H1 (cell line): ENCODE results near the gene KCMF1. TPM values are rescaled to one million over a fixed set of nuclear protein-coding genes. Genes with fewer than 3 reads are reported as not detected.
A peak's percentile ranks its signal among the peaks of the same experiment; 100 is the strongest.

Experiments
- BCL11A ChIP-seq, 2 experiments: IDR thresholded peaks; one replicate each; pipeline ENCODE4 v1.6.1; 2011; ENCODE audit warnings: low read depth in 2 of 2, low read length in 2 of 2, mild to moderate bottlenecking in 2 of 2
- NANOG ChIP-seq: IDR thresholded peaks from 2 replicates; pipeline ENCODE4 v1.6.1; 2011; ENCODE audit warnings: low read length, low read depth, mild to moderate bottlenecking, inconsistent platforms; ENCODE audit not compliant: insufficient read depth, poor library complexity, severe bottlenecking
- RFX5 ChIP-seq: IDR thresholded peaks from 2 replicates; pipeline ENCODE4 v1.6.1; 2011; ENCODE audit warnings: low read depth, low read length, improper control_type of control experiment, borderline replicate concordance
- SIX5 ChIP-seq: IDR thresholded peaks from 2 replicates; pipeline ENCODE4 v1.6.1; 2011; ENCODE audit warnings: mild to moderate bottlenecking, low read depth, low read length
- polyA plus RNA-seq, 7 experiments: library from polyadenylated mRNA; depleted of rRNA in 3 of 7; stranded (reverse) in 5 of 7; unstranded in 2 of 7; fragments of >200 nt in 5 of 7; fragments of 200-250 nt in 2 of 7; gene quantifications; 1 replicate in 5 of 7; 2 replicates in 1 of 7; 4 replicates in 1 of 7; pipeline versions ENCODE4 v1.2.1 to v1.2.3, GENCODE V29; 2011 to 2013; ENCODE audit warnings: missing spikeins in 2 of 7, mixed read lengths in 2 of 7
- total RNA-seq: library from RNA; stranded (reverse); fragmentation: NEBNext Ultra II Directional; extraction: Animal tissue kit (Norgen Biotek cat#: 25700); gene quantifications from 2 replicates; pipeline ENCODE4 v1.2.1, GENCODE V29; 2021

The KCMF1 gene
- total and polyA plus RNA-seq, 2 of the 8 experiments (the other 6 are each of a cell fraction or from before 2014, with no cell fraction given) = 86.9 to 149 TPM

DNA sequence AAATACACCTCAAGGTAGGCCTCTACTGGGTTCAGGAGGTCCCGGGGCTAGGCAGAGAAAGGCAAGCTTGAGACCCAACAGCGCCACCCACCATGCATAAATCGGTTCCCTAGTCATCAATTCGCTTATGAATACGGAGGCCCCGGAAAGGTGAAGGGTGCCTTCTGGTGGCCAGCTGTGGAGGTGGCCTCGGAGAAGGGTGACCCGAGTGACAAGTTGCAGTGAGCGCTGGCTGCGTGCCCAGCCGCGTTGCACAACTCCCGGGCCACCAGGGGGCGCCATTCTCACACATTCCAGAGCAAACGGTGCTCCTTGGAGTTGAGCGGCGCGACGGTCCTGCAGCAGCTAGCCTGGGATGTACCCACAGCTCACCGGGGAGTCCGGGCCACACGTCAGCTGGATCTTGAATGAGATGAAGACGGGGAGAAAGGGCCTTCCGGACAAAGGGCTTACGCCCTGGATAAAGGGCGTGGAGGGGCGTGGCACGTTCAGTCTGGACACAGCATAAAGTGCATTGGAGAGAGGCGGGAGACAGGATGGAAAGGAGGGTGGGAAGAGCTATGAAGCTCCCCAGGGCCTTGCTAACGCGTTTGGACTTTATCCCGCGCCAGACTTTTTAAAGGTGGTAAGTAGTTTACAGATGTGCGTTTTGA, 45.1 kb upstream of the KCMF1 start (continued):
- no peak for TF ChIP-seq SIX5
- peak; percentile 52 for TF ChIP-seq NANOG
- no peak for TF ChIP-seq BCL11A (IDR thresholded peaks at IDR 0.05; ENCODE audit: low read depth in 2 of 2, low read length in 2 of 2)
- TF ChIP-seq RFX5 = no peak
